Right cardiac atrium (tissue), 5 donors: ENCODE measurements around the gene PFKFB1. TPM values are rescaled to one million over a fixed set of nuclear protein-coding genes. Genes with fewer than 3 reads are reported as not detected.

Source experiments
- ATAC-seq, 2 donors: fragments of 200-7000 bp; cut with Tn5 transposase; one replicate each; pipeline versions ENCODE4 v1.8.0 to v1.9.1; 2020; ENCODE audit warnings: moderate library complexity in 2 of 2, mild to moderate bottlenecking in 1 of 2
- DNase-seq, 3 donors: peaks; one replicate each; pipeline ENCODE4 v3.0.0-alpha.2; 2020
- H3K27ac ChIP-seq: one replicate; pipeline ENCODE4 v1.5.1; 2013; ENCODE audit warnings: mild to moderate bottlenecking, low read length, control low read depth, moderate library complexity
- H3K27me3 ChIP-seq: one replicate; pipeline ENCODE4 v1.6.1; 2013; ENCODE audit not compliant: control insufficient read depth, insufficient read depth
- H3K4me1 ChIP-seq: one replicate; pipeline ENCODE4 v1.6.1; 2013; ENCODE audit warnings: low read length; ENCODE audit not compliant: control insufficient read depth, insufficient read depth
- H3K4me3 ChIP-seq: one replicate; pipeline ENCODE4 v1.5.1; 2013; ENCODE audit warnings: low read length, control low read depth
- H3K9me3 ChIP-seq: one replicate; pipeline ENCODE4 v1.6.1; 2013; ENCODE audit warnings: low read length; ENCODE audit not compliant: control insufficient read depth
- WGBS: extraction: QIAGEN DNeasy Blood & Tissue Kit; methylation state at CpG from one replicate; pipeline ENCODE4 v1.1.7; 2013; 5-methylcytosine and 5-hydroxymethylcytosine counted together
- intact Hi-C, 4 donors: fragments of 100-400 bp; cut with DNase I; formaldehyde crosslinking; loops; one replicate each; pipeline versions ENCODE4 v1.11.0 to v1.14.0; 2022 to 2023
- polyA plus RNA-seq: library from polyadenylated mRNA; stranded (reverse); fragments of 200-250 nt; gene quantifications from one replicate; pipeline ENCODE4 v1.2.3, GENCODE V29; 2013
- total RNA-seq, 4 donors: library from RNA; stranded (reverse); fragmentation: NEBNext Ultra II Directional; extraction: Animal tissue kit (Norgen Biotek cat#: 25700); gene quantifications; one replicate each; pipeline ENCODE4 v1.2.1, GENCODE V29; 2021
- donor health status: healthy with polysubstance abuse.
- donor health status: DM: no; HTN: yes; CAD: no.
- donor health status: DM: no; HTN: no; CAD: no.
- donor health status: DM: no; HTN: yes; CAD: no; lungs with severe emphysema.
- donor health status: DM: yes; HTN: yes; CAD: no.

Gene PFKFB1
- total and polyA plus RNA-seq, 5 donors, result 0.41 to 0.67 TPM; not detected in 3

GRCh38 chrX:54920610-54921426, 73.2 kb downstream of the PFKFB1 start, which contains the start of gene TRO:
TSS of gene TRO (plus strand) at chrX:54920824. CDS start at chrX:54922247, 1,423 bp downstream.
- no peaks in the 10 kb centered on the region for H3K9me3 ChIP-seq
- H3K27me3 ChIP-seq, result no peaks in the 10 kb centered on the region
- no peak within 1 kb of the TSS for H3K27ac ChIP-seq
- intact Hi-C loops, result loop anchor here in 1 of 4 donors (10.0 kb wide), 1 partner anchor 126 kb away; the partner anchor contains the start of gene ITIH6
- WGBS, result under 1% methylated on average over 29 of the region's 29 CpGs
- H3K4me3 ChIP-seq, result peak within 1 kb of the TSS; percentile 47
- ATAC-seq, result peak in 1 of 2 donors; percentile 50
- peaks cover 3% of the 10 kb centered on the region for H3K4me1 ChIP-seq
- DNase-seq, result no peak

- ATAC-seq, result no peak
- Histone ChIP-seq H3K9me3 (no peaks in the 10 kb centered on the region), H3K27me3 (no peaks in the 10 kb centered on the region), H3K27ac (no peak overlapping the region), H3K4me1 (no peaks in the 10 kb centered on the region), H3K4me3 (no peak overlapping the region)
- intact Hi-C loops, result no loop called here
- no peak for DNase-seq
Measured at GRCh38 chrX:54909941-54910340, 84.0 kb downstream of the PFKFB1 start.

- 73% methylated on average over 1 of the region's 1 CpG for WGBS
Measured at GRCh38 chrX:54894159-54894558, 99.8 kb downstream of the PFKFB1 start.

GRCh38 chrX:54891573-54891972, 102.4 kb downstream of the PFKFB1 start:
- peak in 1 of 2 donors; percentile 59 for ATAC-seq
- Histone ChIP-seq H3K4me1 (no peaks in the 10 kb centered on the region), H3K9me3 (no peaks in the 10 kb centered on the region), H3K27me3 (no peaks in the 10 kb centered on the region), H3K27ac (no peak overlapping the region), H3K4me3 (no peak overlapping the region)
- WGBS, result 17% methylated on average over 3 of the region's 3 CpGs
- intact Hi-C loops, result loop anchor here in 3 of 4 donors (5.0 to 10.0 kb wide), 3 partner anchors 163 to 173 kb away; no protein-coding TSS in a partner anchor
- DNase-seq, result peak in 1 of 3 donors; percentile 40

More at GRCh38 chrX:54894159-54894558, 99.8 kb downstream of the PFKFB1 start:
- no peak overlapping the region for H3K27ac ChIP-seq
- DNase-seq (peak in 1 of 3 donors; percentile 21), ATAC-seq (no peak)
- H3K4me3 ChIP-seq, result no peak overlapping the region
- H3K9me3 ChIP-seq, result no peaks in the 10 kb centered on the region
- no peaks in the 10 kb centered on the region for H3K4me1 ChIP-seq
- intact Hi-C loops, result loop anchor here in 3 of 4 donors (5.0 to 10.0 kb wide), 3 partner anchors 161 to 171 kb away; no protein-coding TSS in a partner anchor
- no peaks in the 10 kb centered on the region for H3K27me3 ChIP-seq

GRCh38 chrX:54885740-54886139, 108.2 kb downstream of the PFKFB1 start:
- H3K27ac ChIP-seq, result no peak overlapping the region
- H3K4me1 ChIP-seq, result no peaks in the 10 kb centered on the region
- 75% methylated on average over 3 of the region's 3 CpGs for WGBS
- H3K9me3 ChIP-seq, result no peaks in the 10 kb centered on the region
- H3K27me3 ChIP-seq, result no peaks in the 10 kb centered on the region
- intact Hi-C loops, result no loop called here
- ATAC-seq (no peak), DNase-seq (no peak)
- no peak overlapping the region for H3K4me3 ChIP-seq

Other genes starting within 250 kb of the PFKFB1 start
- gene ITIH6, start 195.9 kb downstream of the PFKFB1 start, total RNA-seq, result not detected
- gene ITIH6, start 195.9 kb downstream of the PFKFB1 start, polyA plus RNA-seq, result not detected
- gene MAGED2, start 186.4 kb downstream of the PFKFB1 start, total RNA-seq, result 100 to 1,000 TPM in 3 of 4 donors, 10 to 100 TPM in 1; 97.3 to 134 (median 111) TPM
- gene MAGED2, start 186.4 kb downstream of the PFKFB1 start, polyA plus RNA-seq, result 115 TPM
- 10 to 100 TPM in 1 of 4 donors, 1 to 10 TPM in 3; 6.1 to 13.6 (median 8.0) TPM for gene TRO, start 73.4 kb downstream of the PFKFB1 start, total RNA-seq
- gene TRO, start 73.4 kb downstream of the PFKFB1 start, polyA plus RNA-seq, result 4.8 TPM
- 10 to 100 TPM in 1 of 4 donors, 1 to 10 TPM in 3; 7.6 to 10.7 (median 8.1) TPM for gene APEX2, start 6.2 kb upstream of the PFKFB1 start, total RNA-seq
- 6.8 TPM for gene APEX2, start 6.2 kb upstream of the PFKFB1 start, polyA plus RNA-seq
- under 1 TPM in 3 of 4 donors, not detected in 1; 0.45 to 0.59 (median 0.46) TPM for gene ALAS2, start 36.8 kb upstream of the PFKFB1 start, total RNA-seq
- not detected for gene ALAS2, start 36.8 kb upstream of the PFKFB1 start, polyA plus RNA-seq
- not detected for gene PAGE2B, start 80.8 kb upstream of the PFKFB1 start, total RNA-seq
- not detected for gene PAGE2B, start 80.8 kb upstream of the PFKFB1 start, polyA plus RNA-seq
- gene PAGE2, start 94.8 kb upstream of the PFKFB1 start, total RNA-seq, result not detected
- gene PAGE2, start 94.8 kb upstream of the PFKFB1 start, polyA plus RNA-seq, result not detected
- not detected for gene PAGE5, start 226.2 kb upstream of the PFKFB1 start, total RNA-seq
- not detected for gene PAGE5, start 226.2 kb upstream of the PFKFB1 start, polyA plus RNA-seq